Smooth muscle cell (in vitro differentiated cells): ENCODE measurements around the gene ERICH6B. TPM values are rescaled to one million over a fixed set of nuclear protein-coding genes. Genes with fewer than 3 reads are reported as not detected.

ENCODE experiments used
- DNase-seq: peaks from one replicate; lab custom pipeline; 2025; ENCODE audit not compliant: unreplicated experiment; lab: John Stamatoyannopoulos, UW
- H2AFZ ChIP-seq: fragments of 200-600 bp; sonication (generic); 2 replicates; pipeline ENCODE4 v1.6.0; 2016; ENCODE audit warnings: antibody characterized with exemption, low read depth, mild to moderate bottlenecking
- H3F3A ChIP-seq: fragments of 200-600 bp; sonication (generic); 2 replicates; pipeline ENCODE4 v1.6.0; 2017; ENCODE audit warnings: antibody characterized with exemption, low read depth
- H3K27ac ChIP-seq: fragments of 200-600 bp; sonication (generic); 2 replicates; pipeline ENCODE4 v1.5.1; 2016; ENCODE audit warnings: low read depth, mild to moderate bottlenecking
- H3K27me3 ChIP-seq: fragments of 200-600 bp; sonication (generic); 2 replicates; pipeline ENCODE4 v1.6.1; 2016; ENCODE audit warnings: low read depth, mild to moderate bottlenecking
- H3K36me3 ChIP-seq: fragments of 200-600 bp; sonication (generic); 2 replicates; pipeline ENCODE4 v1.5.1; 2016; ENCODE audit warnings: low read depth
- H3K4me1 ChIP-seq: fragments of 200-600 bp; sonication (generic); 2 replicates; pipeline ENCODE4 v1.5.1; 2016; ENCODE audit warnings: low read depth
- H3K4me2 ChIP-seq: fragments of 200-600 bp; sonication (generic); 2 replicates; pipeline ENCODE4 v1.6.0; 2016; ENCODE audit warnings: mild to moderate bottlenecking
- H3K4me3 ChIP-seq: fragments of 200-600 bp; sonication (generic); 2 replicates; pipeline ENCODE4 v1.5.1; 2016; ENCODE audit warnings: mild to moderate bottlenecking
- H3K79me2 ChIP-seq: fragments of 200-600 bp; sonication (generic); 2 replicates; pipeline ENCODE4 v1.6.0; 2016; ENCODE audit warnings: low read depth, mild to moderate bottlenecking
- H3K9ac ChIP-seq: fragments of 200-600 bp; sonication (generic); 2 replicates; pipeline ENCODE4 v1.6.0; 2016; ENCODE audit warnings: low read depth
- H3K9me3 ChIP-seq: fragments of 200-600 bp; sonication (generic); replicated peaks from 2 replicates; pipeline ENCODE4 v1.5.1; 2016; ENCODE audit warnings: low read depth
- H4K20me1 ChIP-seq: fragments of 200-600 bp; sonication (generic); 2 replicates; pipeline ENCODE4 v1.6.0; 2016; ENCODE audit warnings: low read depth
- CTCF ChIP-seq: fragments of 200-600 bp; sonication (generic); IDR thresholded peaks from 2 replicates; pipeline ENCODE4 v1.5.1; 2017; ENCODE audit warnings: borderline replicate concordance, mild to moderate bottlenecking, antibody characterized with exemption; ENCODE audit not compliant: insufficient read depth, poor library complexity, severe bottlenecking
- WGBS: methylation state at CpG from one replicate; pipeline ENCODE4 v1.1.7; 2016; ENCODE audit warnings: low lambda C conversion rate; 5-methylcytosine and 5-hydroxymethylcytosine counted together
- polyA plus RNA-seq: library from polyadenylated mRNA; unstranded; fragments of >200 nt; fragmentation: Nextera tagmentation; extraction: Ambion mirVana; gene quantifications from 2 replicates; pipeline ENCODE4 v1.2.1, GENCODE V29; 2016
- total RNA-seq: library from RNA; depleted of rRNA; stranded (reverse); fragments of >200 nt; gene quantifications from 2 replicates; pipeline ENCODE4 v1.2.3, GENCODE V29; 2014

The ERICH6B gene
- total and polyA plus RNA-seq, 2 experiments from 2014 or later: 0.33 TPM; not detected in 1

GRCh38 chr13:45604892-45605291 lies 10.6 kb downstream of the ERICH6B start:
- Histone ChIP-seq H2AFZ (no peak overlapping the region), H3K4me2 (no peak overlapping the region), H3K9ac (no peak overlapping the region), H3K36me3 (no peaks in the 10 kb centered on the region), H3K9me3 (no peaks in the 10 kb centered on the region), H3K4me3 (no peak overlapping the region), H3F3A (no peaks in the 10 kb centered on the region), H4K20me1 (no peaks in the 10 kb centered on the region), H3K79me2 (no peaks in the 10 kb centered on the region), H3K4me1 (no peaks in the 10 kb centered on the region), H3K27me3 (peaks cover 6% of the 10 kb centered on the region), H3K27ac (no peak overlapping the region)
- no peak for DNase-seq
- TF ChIP-seq CTCF: no peak
- WGBS: 77% methylated on average over 4 of the region's 4 CpGs

- WGBS: 95% methylated on average over 4 of the region's 4 CpGs
- Histone ChIP-seq H3K79me2 (no peaks in the 10 kb centered on the region), H3K9me3 (no peaks in the 10 kb centered on the region), H3K9ac (no peak overlapping the region), H3K4me3 (no peak overlapping the region), H3K27me3 (peaks cover 6% of the 10 kb centered on the region), H3K36me3 (no peaks in the 10 kb centered on the region), H3K4me1 (no peaks in the 10 kb centered on the region), H4K20me1 (no peaks in the 10 kb centered on the region), H3F3A (no peaks in the 10 kb centered on the region), H3K4me2 (no peak overlapping the region), H2AFZ (no peak overlapping the region), H3K27ac (no peak overlapping the region)
- no peak for TF ChIP-seq CTCF
- DNase-seq: no peak
Observed at GRCh38 chr13:45603338-45603737, 12.2 kb downstream of the ERICH6B start.

GRCh38 chr13:45602183-45603170 lies 13.1 kb downstream of the ERICH6B start:
- Histone ChIP-seq H3K4me1 (no peaks in the 10 kb centered on the region), H3K36me3 (no peaks in the 10 kb centered on the region), H3K27ac (no peak overlapping the region), H4K20me1 (no peaks in the 10 kb centered on the region), H3K27me3 (peaks cover 6% of the 10 kb centered on the region), H3K4me3 (no peak overlapping the region), H2AFZ (no peak overlapping the region), H3K9me3 (no peaks in the 10 kb centered on the region), H3K4me2 (no peak overlapping the region), H3K79me2 (no peaks in the 10 kb centered on the region), H3K9ac (no peak overlapping the region), H3F3A (no peaks in the 10 kb centered on the region)
- DNase-seq: no peak
- no peak for TF ChIP-seq CTCF
- 51% methylated on average over 4 of the region's 4 CpGs for WGBS
